Activated effector memory CD4-positive, alpha-beta T cell treated with Interleukin-2 at 50 U/mL for 16 hours (primary cell): ENCODE results near the gene PCDH9.

Source experiments
- DNase-seq: peaks from one replicate; pipeline ENCODE4 v3.0.0-alpha.2; 2020

PCDH9 gene

DNA sequence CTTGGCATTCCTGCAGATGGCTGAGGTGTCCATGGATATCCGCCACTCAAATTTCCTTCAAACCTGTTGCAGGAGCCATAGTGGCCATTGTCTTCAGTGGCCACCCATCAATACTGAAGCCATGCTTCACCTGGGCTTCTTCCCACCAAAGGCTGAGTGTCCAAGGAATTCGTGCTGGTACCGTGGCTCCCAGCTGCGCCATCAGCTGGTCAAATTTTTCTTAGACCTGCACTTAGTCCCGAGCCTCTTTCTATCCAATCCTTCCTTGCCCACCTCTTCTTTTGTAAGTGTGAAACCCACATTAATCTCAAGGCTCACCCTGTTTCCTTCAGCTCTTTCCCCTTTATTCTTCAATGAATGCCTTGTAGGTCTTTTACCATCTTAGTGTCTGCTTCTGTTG, 152.1 kb downstream of the PCDH9 start:
- DNase-seq: no peak

DNA sequence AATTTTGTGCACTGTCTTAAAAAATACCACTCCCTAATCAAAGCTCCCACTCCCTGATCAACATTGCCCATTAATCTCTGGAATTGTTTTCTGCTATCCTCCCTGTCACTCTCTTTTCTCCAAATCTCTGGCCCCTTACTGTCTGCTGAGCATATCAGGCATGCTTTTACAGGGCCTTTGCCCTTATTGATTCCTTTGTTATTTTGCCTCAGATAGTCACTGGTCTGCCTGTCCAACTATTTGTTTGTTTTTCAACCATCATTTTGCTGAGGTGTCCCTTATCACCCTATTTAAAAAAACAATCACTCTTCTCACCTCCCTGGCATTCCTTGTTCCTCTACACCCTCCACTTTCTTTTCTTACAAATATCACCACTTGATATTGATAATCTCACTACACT, 153.0 kb downstream of the PCDH9 start:
- DNase-seq: no peak

DNA sequence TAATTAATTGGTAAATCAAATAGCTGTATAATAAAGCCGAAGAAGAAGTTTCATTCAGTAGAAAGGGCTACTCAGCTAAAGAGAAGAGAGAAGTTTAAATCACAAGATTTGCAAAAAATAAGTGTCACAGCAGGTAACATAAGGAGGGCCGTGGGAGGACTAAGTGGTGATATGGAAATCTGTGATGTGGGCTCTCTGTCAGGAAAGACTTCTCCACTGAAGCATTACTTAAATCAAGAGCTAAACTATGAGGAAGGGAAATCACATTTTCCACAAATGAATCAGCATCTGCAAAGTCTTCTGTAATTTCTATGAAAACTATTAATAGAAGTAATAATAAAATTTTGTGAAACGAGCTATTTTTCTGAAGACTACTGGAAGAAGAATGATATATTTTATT, 153.8 kb downstream of the PCDH9 start:
- DNase-seq: no peak

DNA sequence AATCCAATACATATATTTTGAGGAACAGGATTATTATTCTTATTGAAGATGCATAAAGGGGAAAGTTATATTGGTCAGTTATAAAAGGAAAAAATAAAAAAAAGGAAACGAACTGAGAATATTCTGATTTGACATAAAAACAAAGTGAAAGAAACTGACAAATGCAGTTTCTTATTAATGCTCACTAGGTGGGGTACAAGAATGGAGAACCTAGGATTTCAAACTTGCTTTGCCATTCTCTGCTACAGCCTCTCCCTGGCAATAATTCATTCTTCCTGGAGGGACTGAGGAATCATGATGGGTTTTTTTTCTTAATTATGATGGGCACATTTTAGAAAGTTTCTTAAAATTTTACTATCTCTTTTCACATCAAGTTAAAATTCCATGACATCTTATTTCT, 154.9 kb downstream of the PCDH9 start:
- DNase-seq: no peak

DNA sequence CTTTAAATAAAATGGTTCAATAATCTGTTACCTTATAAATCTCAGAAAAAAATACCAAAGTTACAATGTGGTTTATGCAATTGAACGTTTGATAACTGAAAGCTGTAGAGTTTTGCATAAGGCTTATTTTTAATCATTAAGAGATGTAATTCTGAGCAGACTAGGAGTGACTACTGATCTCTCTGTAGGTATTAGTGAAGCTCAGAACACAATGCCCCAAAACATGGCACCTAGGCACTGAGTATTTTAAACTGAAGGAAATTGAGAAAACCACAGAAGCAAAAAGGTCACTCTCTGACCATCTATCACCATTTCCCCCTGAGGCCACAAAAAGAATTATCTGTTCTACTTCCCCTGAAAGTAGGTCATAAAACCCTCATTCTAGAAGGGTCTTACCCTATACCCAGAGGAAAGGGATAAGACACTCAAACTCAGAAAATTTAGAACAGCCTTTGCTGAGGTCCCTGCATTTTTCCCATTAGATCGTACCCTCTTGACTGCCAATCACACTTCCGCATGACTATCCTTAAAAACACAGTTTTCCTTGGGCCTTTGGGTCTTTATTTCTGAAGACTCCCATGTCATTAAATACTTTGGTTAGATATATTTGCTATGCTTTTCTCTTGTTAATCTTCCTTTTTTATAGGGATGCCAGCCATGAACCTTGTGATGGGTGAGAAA, 158.1 kb downstream of the PCDH9 start:
- DNase-seq: no peak

DNA sequence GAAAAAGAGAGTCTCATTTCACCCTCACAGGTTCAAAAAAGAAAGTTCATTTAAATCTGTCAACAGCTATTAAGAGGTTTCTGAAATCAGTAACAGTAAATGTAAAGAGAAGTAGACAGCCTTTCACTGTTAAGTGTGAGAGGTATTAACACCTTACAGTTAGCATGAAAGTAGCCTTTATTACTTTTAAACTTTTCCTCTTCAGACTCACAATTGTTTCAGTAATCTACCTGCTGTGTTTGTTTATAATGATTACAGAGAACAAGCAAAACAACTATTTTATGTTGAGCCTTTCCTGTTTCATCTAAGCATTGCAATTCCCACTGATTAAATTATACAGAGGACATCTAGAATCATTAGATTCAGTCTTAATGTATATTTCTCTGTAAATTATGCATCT, 159.8 kb downstream of the PCDH9 start:
- no peak for DNase-seq

DNA sequence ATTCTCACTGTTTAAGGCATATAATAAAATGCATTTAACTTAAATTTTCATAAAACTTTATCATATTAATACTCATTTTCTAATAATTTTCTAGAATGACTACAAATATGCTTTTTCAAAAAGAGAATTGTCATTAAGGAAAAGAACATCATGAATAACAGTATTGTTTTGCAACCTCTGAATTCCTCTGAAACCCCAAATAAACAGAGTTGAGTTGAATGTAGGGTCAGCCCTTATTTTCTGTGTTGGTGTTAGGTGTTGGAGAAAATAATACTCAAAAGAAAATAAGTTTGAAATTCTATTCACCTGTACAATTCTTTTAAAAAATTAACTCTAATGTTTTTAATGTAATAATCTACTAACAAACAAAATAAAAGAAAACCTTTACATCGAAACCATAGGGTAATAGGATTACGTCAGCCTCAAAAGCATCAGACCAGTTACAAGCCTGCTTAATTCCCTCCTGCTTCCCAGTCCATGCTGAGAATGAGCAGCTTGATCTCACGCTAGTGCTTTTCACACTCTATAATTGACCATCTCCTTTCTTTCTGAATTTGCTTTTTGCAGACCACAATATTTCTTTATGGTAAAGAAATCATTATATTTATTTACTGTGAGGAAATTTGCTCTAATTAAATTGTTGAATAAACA, 160.9 kb downstream of the PCDH9 start:
- DNase-seq: no peak

DNA sequence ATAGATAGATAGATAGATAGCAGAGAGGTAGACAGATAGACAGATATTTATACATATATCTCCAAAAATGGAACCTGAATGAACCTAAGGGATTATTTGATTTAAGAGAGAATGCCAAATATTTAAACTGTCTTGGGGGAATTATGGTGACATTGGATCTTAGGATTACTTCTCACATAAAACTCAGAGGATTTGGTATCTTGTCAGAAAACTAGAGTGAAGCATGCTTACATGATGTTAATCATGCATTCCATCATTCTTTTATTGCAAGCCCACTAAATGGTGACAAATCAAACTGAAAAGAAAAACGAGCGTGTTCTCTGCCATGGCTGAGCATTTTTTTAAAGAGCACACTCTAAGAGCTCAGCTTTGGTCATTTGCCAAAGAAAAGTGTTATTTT, 165.2 kb downstream of the PCDH9 start:
- no peak for DNase-seq

DNA sequence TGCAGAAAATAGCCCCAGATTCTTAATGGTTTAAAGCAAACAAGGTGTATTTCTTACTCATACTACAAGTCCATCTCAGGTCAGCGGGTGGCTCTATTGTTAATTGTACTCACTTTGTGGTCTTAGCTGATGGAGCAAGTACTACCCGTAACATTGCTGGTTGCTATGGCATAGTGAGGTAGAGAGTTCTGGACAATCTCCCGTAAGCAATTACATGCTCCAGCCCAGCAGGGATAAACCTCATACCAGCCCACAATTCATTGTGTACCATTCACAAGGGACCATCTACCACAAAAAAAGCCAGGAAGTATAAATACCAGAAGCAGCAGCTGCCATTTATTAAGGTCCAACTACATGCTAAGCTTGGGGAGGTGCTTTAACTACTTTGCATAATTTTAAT, 167.1 kb downstream of the PCDH9 start:
- DNase-seq: no peak

DNA sequence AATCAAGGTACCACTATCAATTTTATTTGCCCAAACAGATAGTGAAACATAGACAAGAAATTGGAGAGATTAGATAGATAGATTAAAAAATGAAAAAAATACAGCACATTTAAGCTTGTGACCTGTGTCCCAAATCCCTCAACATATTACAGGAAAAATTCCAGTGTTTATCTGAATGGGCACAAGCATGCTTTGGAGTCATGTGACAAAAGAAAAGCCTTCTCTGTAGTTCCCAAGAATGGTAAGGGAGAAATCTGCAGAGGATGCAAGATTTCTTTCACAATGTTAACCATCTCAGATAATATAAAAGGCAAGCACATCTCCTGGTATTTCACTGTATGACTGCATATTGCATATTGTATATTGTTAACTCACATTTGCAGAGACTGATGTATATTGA, 168.0 kb downstream of the PCDH9 start:
- no peak for DNase-seq

DNA sequence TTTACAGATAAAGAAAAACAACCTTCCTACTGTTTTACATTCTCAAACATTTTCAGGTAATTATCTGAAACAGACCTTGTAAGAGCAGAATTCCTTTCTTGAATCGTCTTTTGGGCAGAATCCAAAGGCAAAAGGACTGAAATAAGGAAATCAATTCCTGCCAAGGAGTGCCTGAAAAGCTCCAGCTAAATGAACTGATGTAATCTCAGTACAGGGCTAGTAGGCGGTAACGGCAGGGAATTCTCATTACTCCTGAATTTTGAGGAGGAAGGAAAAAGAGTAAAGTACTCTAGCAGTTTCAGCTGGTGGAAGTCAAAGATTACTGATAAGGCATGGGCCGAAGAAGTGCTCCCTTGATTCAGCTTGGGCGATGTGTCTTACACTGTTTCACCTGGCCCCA, 168.4 kb downstream of the PCDH9 start:
- DNase-seq: no peak

DNA sequence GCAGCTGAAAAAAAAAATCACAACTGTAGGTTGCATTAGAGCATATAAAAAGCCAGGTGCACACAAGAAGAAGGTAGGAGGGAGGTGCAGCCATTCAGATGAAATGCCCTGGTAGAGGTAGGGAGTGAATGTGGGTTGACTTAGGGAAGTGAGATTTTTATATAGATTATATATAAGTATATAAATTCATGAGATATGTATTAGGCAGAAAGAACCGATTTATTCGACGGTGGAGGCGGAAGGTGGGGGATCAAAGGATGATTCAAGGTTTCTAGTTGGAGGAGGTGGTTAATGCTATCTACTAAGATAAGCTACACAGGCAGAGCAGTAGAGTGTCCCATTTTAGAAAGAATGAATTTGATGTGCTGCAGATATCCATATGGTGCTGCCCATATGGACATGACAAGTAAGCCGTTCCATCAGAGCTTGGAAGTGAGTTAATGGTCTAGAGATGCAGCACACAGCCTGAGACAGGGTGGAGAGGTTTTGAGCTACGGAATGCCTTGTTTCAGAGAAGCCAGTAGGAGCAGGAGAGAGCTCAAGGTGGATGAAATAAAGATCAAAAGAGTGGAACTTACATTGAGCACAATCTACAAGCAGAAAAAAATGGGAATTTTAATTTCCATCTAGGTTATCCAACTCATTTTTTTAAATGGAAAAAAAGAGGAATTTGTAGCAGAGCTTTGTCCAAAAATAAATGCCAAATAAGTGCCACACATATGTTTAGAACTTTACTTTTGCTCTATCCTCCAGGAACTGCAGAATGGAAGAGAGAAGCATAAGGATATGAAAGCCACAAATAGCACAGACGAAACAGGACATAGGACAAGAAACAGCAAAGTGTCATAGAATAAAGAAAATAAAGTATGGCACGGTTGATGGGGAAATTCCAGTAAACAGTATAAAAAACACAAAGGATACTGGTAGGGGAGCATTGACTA, 177.3 kb downstream of the PCDH9 start:
- no peak for DNase-seq

DNA sequence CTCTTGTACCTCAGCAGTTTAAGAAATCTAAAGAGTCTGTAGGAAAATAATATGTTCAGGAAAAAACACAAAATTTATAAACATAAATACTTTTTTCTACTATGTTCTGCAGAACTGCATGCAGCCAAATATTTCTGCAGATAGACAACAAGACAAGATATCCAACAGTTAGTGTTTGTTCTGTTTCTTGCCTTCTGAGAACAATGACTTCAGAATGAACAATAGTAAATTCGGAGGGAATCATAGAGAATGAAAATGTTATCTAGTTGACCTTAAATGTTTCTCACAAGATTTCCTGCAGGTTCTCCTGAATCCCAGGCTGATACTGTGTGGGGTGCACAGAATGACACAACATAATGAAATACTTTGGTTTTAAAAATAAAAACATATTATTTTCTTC, 180.4 kb downstream of the PCDH9 start:
- DNase-seq: no peak

DNA sequence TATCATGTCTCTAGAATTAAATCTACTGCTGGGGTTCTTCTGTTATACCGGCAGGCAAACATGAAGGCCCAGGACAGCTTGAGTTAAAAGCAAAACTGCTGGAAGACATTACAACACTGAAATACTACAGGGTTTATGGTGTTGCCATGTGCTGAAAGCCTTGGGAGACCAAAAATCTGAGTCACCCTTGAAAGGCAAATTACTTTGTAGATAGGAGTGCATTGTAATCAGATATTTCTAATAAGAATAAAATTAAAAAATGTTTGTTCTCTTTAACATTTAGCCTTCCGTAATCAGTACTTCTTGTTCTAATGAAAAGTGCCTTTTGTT, 181.3 kb downstream of the PCDH9 start:
- no peak for DNase-seq

DNA sequence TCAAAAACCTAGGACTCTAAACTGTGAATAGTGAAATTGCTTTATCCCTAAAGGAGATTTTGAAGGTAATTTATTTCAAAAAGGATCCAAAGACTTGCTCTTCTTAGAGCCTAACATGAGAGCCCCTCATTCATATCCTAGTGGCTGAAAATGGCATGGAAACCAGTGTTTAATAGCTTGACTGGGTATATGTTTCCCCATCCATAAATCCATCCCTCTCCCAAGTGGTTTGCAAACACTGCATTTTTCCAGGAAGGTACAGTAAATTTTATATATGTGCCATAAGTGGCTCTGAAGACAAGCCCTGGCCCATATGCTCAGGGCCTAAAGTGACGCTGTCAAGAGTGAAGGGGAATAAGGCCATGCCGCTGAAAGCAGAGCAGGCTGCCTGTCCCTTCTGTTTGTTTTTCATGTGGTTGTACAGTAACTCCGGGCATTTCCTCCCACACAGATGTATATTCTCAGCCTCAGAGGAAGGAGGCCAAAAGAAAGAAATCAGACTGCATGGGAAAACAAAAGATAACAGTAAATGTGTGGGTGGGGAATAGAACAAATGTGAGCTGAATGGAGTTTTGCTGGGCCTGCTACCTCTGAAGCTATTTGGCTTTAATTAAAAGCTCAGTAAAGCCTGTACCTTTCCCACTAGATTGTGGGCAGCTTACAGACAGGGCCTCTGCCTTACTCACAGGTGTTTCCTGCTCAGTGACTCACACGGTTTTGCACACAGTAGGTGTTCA, 181.9 kb downstream of the PCDH9 start:
- DNase-seq: no peak

DNA sequence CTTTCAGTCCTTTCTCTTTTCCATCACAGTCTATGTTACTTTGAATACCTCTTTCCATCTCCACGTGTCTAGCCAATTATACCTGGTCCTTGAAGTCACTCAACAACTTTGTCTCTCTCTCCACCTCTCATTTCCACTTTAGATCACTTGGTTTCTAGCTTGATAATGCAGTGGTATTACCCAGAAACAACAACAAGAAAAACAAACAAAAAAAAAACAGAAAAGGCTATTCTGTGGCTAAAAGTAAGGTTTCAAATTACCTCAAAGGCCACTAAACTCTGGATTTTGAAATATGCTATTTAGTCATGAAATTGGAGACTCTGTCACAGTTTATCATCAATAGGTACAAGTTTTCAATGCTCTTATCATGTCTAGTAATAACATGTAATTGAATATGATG, 184.8 kb downstream of the PCDH9 start:
- no peak for DNase-seq

DNA sequence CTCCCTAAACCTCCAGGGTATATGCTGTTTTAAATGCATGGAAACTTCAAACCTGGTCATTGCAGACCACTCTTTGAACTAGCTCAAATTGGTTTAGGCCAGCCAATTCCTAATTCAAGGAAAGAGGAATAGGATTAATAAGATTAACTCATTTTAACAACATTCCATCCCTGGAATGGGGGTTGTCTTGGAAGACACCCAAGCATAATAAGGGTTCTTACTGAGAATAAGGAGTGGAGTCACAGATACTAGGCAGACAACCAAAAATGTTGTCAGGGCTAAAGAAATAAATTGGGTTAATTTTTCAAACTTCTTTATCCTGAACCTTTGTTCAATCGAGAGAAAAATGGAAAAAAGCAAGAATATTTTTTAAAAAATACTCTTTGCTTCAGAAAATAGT, 186.2 kb downstream of the PCDH9 start:
- DNase-seq: no peak

DNA sequence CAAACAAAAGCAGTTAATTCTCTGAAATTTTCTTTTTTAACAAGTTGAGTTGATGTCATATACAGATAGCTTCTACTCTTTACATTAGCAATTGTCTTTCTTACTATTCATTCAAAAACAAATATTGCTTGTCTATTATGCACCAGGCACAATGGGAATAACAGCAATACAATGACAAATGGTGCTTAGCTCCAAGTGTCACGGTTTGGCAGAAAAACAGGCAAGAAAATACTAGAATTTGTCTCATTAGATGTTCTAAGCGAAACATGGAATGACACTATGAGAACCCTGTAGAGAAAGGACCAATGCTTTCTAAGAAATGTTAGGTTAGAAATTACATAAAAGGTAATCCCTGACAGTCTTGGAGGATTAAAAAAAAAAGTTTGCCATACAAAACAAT, 187.6 kb downstream of the PCDH9 start:
- no peak for DNase-seq

DNA sequence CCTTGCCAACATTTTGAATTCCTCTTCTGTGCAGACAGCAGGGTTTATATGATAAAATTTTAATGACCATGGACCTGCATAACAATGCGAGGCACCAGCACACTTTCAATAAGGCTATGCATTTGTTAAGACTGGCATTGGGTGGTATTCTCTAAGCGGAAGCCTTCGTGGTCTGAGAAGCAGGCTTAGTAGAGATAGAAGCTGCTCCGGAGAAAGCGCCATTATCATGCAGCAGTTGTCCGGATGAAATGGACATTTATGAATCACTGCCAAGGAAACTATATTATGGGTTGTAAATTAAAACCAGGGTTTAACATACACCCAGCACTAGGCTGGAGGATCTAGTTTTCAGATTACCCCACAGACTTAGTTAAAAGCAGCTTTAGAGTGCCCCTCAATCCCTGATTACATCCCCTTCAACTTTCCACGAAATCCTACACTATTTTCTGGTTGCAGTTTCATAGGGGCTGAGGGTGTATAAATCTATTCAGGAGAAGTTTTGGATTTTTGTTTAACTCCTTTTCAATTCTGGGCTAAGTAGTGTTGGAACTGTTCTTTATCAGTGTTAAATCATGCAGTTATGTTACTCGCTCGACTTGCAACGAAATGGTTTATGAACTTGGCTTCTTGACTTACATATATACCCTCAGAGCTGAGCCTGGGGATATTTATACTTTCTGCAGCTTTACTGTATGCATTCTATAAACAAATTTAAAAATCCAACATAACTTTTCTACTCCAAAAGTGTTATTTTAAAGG, 193.3 kb downstream of the PCDH9 start:
- no peak for DNase-seq

DNA sequence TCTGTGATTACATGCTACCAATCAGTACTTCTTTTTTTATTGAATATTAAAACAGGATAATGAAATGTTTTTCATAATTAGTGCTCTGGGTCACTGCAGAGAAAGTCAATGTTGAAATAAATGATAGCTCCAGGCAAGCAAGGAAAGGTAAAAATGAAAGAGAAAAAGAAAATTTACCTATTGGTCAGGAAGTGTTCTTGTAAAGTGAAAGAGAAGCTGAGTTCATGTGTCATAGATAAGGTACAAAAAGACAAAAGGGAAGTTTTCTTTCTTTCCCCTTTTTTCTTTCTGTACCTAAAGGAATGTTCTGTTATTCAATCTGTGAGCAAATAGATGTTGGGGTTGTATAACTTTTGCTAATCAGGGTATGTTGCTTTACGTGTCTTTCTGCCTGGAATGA, 197.0 kb downstream of the PCDH9 start:
- DNase-seq: no peak

DNA sequence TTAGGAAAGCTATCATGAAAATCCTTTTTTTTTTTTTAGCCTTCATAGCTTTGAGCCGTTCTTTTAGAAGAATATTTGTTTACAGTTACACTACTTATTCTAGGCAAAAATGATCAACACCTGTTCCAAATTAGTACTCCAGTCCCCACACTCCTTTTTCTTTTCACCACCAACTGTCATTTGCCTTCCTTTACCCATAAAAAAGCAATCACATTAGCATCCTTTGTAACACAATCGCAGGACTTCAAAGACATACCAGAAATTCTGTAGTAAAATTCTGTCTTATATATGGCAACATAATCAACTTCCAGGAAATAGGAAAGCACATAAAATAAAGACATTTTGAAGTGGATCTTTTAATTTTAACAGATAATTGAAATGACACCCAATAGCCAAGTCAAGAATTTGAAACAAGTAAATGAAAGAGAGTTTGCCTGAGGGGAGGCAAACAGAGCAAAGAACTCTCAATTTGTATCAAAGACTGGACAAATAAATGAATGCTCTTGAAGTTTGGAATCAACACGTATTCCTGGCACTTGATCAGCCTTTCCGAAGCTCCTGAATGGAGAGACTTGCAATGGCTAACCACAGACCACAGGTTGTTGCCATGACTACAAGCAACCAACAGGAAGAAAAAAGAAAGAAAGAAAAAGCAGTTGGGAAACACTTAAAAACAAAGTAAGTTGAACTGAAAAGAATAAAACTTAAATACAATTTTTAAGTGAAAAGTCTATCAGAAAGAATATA, 206.8 kb downstream of the PCDH9 start:
- no peak for DNase-seq

DNA sequence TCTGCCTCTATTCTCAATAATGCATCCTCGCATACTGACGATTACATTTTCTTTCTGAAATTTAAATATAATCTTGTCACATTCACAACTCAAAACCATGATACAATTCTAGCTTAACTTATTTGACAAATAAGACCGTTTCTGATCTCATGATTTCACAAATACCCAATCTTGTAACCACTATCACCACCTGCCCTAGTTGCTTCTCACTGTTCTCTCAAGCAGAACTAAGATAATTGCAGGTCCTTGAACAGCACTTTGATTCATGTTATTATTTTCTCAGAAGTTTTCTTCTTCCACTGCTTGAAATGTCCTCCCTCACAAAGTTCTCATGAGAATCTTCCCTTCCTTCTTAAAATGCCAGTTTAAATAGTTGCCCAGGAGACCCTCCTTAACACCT, 211.4 kb downstream of the PCDH9 start:
- DNase-seq: no peak
